HEK293T (cell line): ENCODE measurements around the gene MYO7B.

Experiments
- CTCF ChIA-PET: fragments of 350-600 bp; formaldehyde crosslinking; extraction: SDS; loops from one replicate; lab custom pipeline; 2021; ENCODE audit warnings: antibody characterized with exemption, inconsistent platforms; lab: Yijun Ruan, JAX
- POLR2A ChIA-PET: fragments of 350-600 bp; formaldehyde crosslinking; extraction: SDS; loops from one replicate; lab custom pipeline; 2020; ENCODE audit warnings: antibody characterized with exemption, inconsistent platforms; lab: Yijun Ruan, JAX
- DNase-seq: peaks from one replicate; pipeline ENCODE4 v3.0.0; 2012; ENCODE audit warnings: mixed read lengths; ENCODE audit errors: extremely low spot score
- ARNT ChIP-seq: fragments of 450-650 bp; IDR thresholded peaks from 2 replicates; pipeline ENCODE4 v1.6.1; 2017; ENCODE audit warnings: mild to moderate bottlenecking
- BHLHE40 ChIP-seq: fragments of 450-650 bp; IDR thresholded peaks from 2 replicates; pipeline ENCODE4 v1.6.1; 2016; ENCODE audit warnings: mild to moderate bottlenecking, moderate library complexity, borderline replicate concordance
- CTBP1 ChIP-seq: fragments of 450-650 bp; IDR thresholded peaks from 2 replicates; pipeline ENCODE4 v1.6.1; 2016; ENCODE audit warnings: borderline replicate concordance
- FOXA1 ChIP-seq: fragments of 450-650 bp; IDR thresholded peaks from 2 replicates; pipeline ENCODE4 v1.6.1; 2016; ENCODE audit warnings: mild to moderate bottlenecking
- FOXM1 ChIP-seq: fragments of 450-650 bp; IDR thresholded peaks from 2 replicates; pipeline ENCODE4 v1.6.1; 2017; ENCODE audit warnings: mild to moderate bottlenecking, borderline replicate concordance
- HDGF ChIP-seq: fragments of 450-650 bp; IDR thresholded peaks from 2 replicates; pipeline ENCODE4 v1.6.1; 2017; ENCODE audit warnings: antibody characterized with exemption, borderline replicate concordance
- L3MBTL2 ChIP-seq: fragments of 450-650 bp; conservative IDR thresholded peaks from 2 replicates; pipeline ENCODE4 v1.6.1; 2016; ENCODE audit warnings: mild to moderate bottlenecking
- LEF1 ChIP-seq: fragments of 450-650 bp; IDR thresholded peaks from 2 replicates; pipeline ENCODE4 v1.6.1; 2017; ENCODE audit warnings: mild to moderate bottlenecking, borderline replicate concordance
- NFRKB ChIP-seq: fragments of 450-650 bp; IDR thresholded peaks from 2 replicates; pipeline ENCODE4 v1.6.1; 2016; ENCODE audit warnings: mild to moderate bottlenecking, moderate library complexity
- SP1 ChIP-seq: fragments of 450-650 bp; IDR thresholded peaks from 2 replicates; pipeline ENCODE4 v1.6.1; 2017
- SUZ12 ChIP-seq: fragments of 450-650 bp; IDR thresholded peaks from 2 replicates; pipeline ENCODE4 v1.6.1; 2016; ENCODE audit warnings: mild to moderate bottlenecking
- TARDBP ChIP-seq: fragments of 450-650 bp; IDR thresholded peaks from 2 replicates; pipeline ENCODE4 v1.6.1; 2016
- ZNF384 ChIP-seq: fragments of 450-650 bp; IDR thresholded peaks from 2 replicates; pipeline ENCODE4 v1.6.1; 2016
- TF ChIP-seq, protein P1 (sequence below): fragments of 450-650 bp; IDR thresholded peaks from 2 replicates; pipeline ENCODE4 v1.6.1; 2016

The MYO7B gene

GRCh38 chr2:127608061-127609030 is 72.9 kb downstream of the MYO7B start:
- ChIA-PET POLR2A (no interaction called here), CTCF (interaction anchor here (1.0 kb wide), 1 partner anchor 17 kb away, joined by 8 read pairs; no protein-coding TSS in a partner anchor)
- no peak for DNase-seq
- TF ChIP-seq ZNF384 (no peak), CTBP1 (no peak), BHLHE40 (no peak), SP1 (no peak), SUZ12 (no peak), FOXM1 (no peak), TARDBP (no peak), L3MBTL2 (no peak)

DNA sequence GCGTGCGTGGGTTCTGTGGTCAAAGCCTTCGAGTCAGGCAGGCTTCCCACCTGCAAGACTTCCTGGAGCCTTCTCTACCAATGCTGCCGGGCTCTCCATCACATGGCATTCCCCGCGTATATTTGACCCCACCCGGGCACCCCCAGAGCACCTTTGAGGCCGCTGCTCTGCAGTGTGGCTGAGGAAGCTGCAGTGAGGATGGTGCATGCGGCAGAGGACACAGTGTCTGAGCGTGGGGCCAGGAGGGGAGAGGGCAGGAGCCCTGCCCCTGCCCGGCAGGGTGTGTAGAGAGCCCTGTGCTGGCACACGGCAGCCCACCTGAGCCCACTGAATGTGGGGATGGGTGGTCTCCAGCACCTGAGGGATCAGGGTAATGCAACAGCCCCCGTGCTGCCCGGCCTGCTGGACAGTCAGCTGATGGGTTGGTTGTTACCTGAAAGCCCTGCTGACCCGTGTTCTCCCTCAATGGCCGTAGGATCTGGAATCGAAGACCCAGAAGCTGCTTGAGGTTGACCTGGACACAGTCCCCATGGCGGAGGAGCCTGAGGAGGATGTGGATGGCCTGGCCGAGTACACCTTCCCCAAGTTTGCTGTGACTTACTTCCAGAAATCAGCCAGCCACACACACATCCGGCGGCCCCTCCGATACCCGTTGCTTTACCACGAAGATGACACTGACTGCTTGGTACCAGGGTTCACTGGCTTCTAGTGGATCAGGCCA is 73.7 kb downstream of the MYO7B start:
- no peak for DNase-seq
- CTCF ChIA-PET, result interaction anchor here (1.8 kb wide), 1 partner anchor 18 kb away, joined by 12 read pairs; no protein-coding TSS in a partner anchor
- TF ChIP-seq SP1, result no peak
- no peak for TF ChIP-seq TARDBP
- no peak for TF ChIP-seq SUZ12
- TF ChIP-seq NFRKB, result no peak
- TF ChIP-seq HDGF, result no peak
- no peak for TF ChIP-seq ARNT
- TF ChIP-seq CTBP1, result no peak
- no peak for TF ChIP-seq LEF1
- TF ChIP-seq BHLHE40, result no peak
- TF ChIP-seq, protein P1, sequence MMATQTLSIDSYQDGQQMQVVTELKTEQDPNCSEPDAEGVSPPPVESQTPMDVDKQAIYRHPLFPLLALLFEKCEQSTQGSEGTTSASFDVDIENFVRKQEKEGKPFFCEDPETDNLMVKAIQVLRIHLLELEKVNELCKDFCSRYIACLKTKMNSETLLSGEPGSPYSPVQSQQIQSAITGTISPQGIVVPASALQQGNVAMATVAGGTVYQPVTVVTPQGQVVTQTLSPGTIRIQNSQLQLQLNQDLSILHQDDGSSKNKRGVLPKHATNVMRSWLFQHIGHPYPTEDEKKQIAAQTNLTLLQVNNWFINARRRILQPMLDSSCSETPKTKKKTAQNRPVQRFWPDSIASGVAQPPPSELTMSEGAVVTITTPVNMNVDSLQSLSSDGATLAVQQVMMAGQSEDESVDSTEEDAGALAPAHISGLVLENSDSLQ, result no peak
- no peak for TF ChIP-seq FOXA1
- TF ChIP-seq L3MBTL2, result no peak
- TF ChIP-seq ZNF384, result no peak
- POLR2A ChIA-PET, result no interaction called here

GRCh38 chr2:127609818-127610217 is 74.3 kb downstream of the MYO7B start:
- no peak for DNase-seq
- TF ChIP-seq SUZ12 (no peak), HDGF (no peak), ARNT (no peak), L3MBTL2 (no peak), ZNF384 (no peak), CTBP1 (no peak), NFRKB (no peak), FOXA1 (no peak), SP1 (no peak)
- TF ChIP-seq, protein P1, result no peak
- ChIA-PET POLR2A (no interaction called here), CTCF (interaction anchor here (1.8 kb wide), 1 partner anchor 18 kb away, joined by 12 read pairs; no protein-coding TSS in a partner anchor)

GRCh38 chr2:127610561-127610960 is 75.1 kb downstream of the MYO7B start:
- POLR2A ChIA-PET, result no interaction called here
- CTCF ChIA-PET, result interaction anchor here (1.8 kb wide), 1 partner anchor 19 kb away, joined by 12 read pairs; no protein-coding TSS in a partner anchor
- no peak for DNase-seq
- TF ChIP-seq, protein P1, result no peak
- TF ChIP-seq LEF1 (no peak), ZNF384 (no peak), NFRKB (no peak), ARNT (no peak), CTBP1 (no peak), L3MBTL2 (no peak)

DNA sequence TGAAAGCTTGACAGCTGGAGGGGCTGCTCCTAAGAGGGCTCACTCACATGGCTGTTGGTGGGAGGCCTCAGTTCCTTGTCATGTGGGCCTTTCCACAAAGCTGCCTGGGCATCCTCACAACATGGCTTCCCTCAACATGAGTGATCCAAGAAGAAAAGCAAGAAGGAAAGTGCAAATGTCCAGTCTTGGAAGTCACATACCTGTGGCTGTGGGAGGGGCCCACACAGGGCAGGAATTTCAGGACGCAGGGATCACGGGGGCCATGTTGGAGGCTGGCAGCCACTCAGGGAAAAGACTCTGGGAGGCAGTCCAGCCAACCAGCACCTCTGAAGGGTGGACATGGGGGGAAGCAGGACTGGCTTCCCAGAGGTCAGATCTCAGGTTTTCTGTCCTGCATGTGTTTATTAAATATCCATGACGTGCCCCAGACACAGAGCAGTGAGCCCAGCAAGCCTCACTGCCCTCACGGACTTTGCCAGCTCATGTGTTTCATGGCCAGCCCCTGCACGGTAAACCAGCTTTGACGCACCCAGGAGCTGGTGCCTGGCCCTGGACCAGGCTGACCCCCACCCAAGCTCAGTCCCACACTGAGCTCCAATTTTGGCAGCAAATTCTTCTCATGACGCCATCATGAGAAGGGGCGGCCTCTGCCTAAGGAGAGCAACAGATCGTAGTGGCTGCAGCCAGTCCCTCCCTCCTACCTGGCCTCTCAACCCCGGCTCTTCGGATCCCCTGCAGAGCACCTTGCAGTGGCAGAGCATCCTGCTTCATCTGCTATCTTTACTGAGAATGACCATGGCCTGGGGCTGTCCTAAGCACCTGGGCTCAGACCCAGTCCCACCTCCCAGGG is 75.8 kb downstream of the MYO7B start:
- no peak for TF ChIP-seq SP1
- TF ChIP-seq FOXM1, result no peak
- no peak for TF ChIP-seq HDGF
- TF ChIP-seq L3MBTL2, result no peak
- CTCF ChIA-PET, result no interaction called here
- DNase-seq, result no peak
- POLR2A ChIA-PET, result no interaction called here
